ENCODE results near the gene C17orf67.

- TF ChIP-seq CTCF (IDR thresholded peaks at IDR 0.05 in 2 of 3, conservative IDR thresholded peaks at IDR 0.05 in 1 of 3; ENCODE audit: control insufficient read depth in 2 of 3, extremely low read depth in 1 of 3, insufficient read depth in 1 of 3, low read depth in 3 of 3, low read length in 3 of 3) (no peak), KLF5 (IDR thresholded peaks at IDR 0.05; ENCODE audit: partially characterized antibody) (no peak), SIN3A (IDR thresholded peaks at IDR 0.05; ENCODE audit: low read depth, low read length) (no peak), POLR2A (IDR thresholded peaks at IDR 0.05; ENCODE audit: low read depth, low read length) (no peak), CHD1 (IDR thresholded peaks at IDR 0.05; ENCODE audit: low read depth, low read length) (no peak), EP300 (IDR thresholded peaks at IDR 0.05; ENCODE audit: borderline replicate concordance in 1 of 2, control insufficient read depth in 1 of 2, low read depth in 2 of 2, low read length in 2 of 2) (no peak), E2F4 (IDR thresholded peaks at IDR 0.05; ENCODE audit: low read depth, low read length) (no peak), TBL1XR1 (IDR thresholded peaks at IDR 0.05; ENCODE audit: low read depth, low read length) (no peak)
Observed at GRCh38 chr17:56867948-56868376, 34.2 kb upstream of the C17orf67 start.
